ENCODE results near the gene ALDH3B1.

GRCh38 chr11:68037411-68038225 is 27.5 kb downstream of the ALDH3B1 start:
- no peak for TF ChIP-seq CTCF (IDR thresholded peaks at IDR 0.05; ENCODE audit: poor library complexity)
- no peak for TF ChIP-seq EZH2 (IDR thresholded peaks at IDR 0.05; ENCODE audit: borderline replicate concordance)
- TF ChIP-seq EZH2phosphoT487 (IDR thresholded peaks at IDR 0.05; ENCODE audit: low read depth, severe bottlenecking, unreplicated experiment): no peak

Data from hepatocyte (in vitro differentiated cells).